Breast epithelium (tissue), 4 donors: Measurements from ENCODE around the gene LUZP1. TPM values are rescaled to one million over a fixed set of nuclear protein-coding genes. Genes with fewer than 3 reads are reported as not detected.
"Not testable (repeated sequence)": the region's sequence is repeated elsewhere in the genome, so short reads cannot be mapped to it uniquely, and the experiment has no call there.

ENCODE experiments used
- DNase-seq, 2 donors: peaks; one replicate each; pipeline ENCODE4 v3.0.0-alpha.2; 2019; ENCODE audit warnings: low spot score in 2 of 2
- H3K27ac ChIP-seq, 2 donors: fragments of 200-600 bp; sonication (generic) in 1 of 2; one replicate each; pipeline ENCODE4 v1.5.1; 2016 to 2019; ENCODE audit warnings: mild to moderate bottlenecking in 1 of 2
- H3K27me3 ChIP-seq, 2 donors: fragments of 200-600 bp; sonication (generic) in 1 of 2; one replicate each; pipeline versions ENCODE4 v1.5.1 to v1.6.0; 2017 to 2019; ENCODE audit warnings: control low read depth in 1 of 2, mild to moderate bottlenecking in 1 of 2
- H3K36me3 ChIP-seq: fragments of 200-600 bp; one replicate; pipeline ENCODE4 v1.5.1; 2019
- H3K4me1 ChIP-seq, 2 donors: fragments of 200-600 bp; sonication (generic); one replicate each; pipeline ENCODE4 v1.5.1; 2016 to 2019; ENCODE audit warnings: control low read depth in 1 of 2
- H3K4me3 ChIP-seq, 3 donors: fragments of 200-600 bp; sonication (generic); 1 replicate in 2 of 3; 2 replicates in 1 of 3; pipeline ENCODE4 v1.5.1; 2016 to 2019; ENCODE audit warnings: mild to moderate bottlenecking in 3 of 3, moderate library complexity in 2 of 3
- H3K9me3 ChIP-seq, 2 donors: fragments of 200-600 bp; sonication (generic) in 1 of 2; one replicate each; pipeline ENCODE4 v1.5.1; 2016 to 2019; ENCODE audit warnings: control low read depth in 1 of 2
- CTCF ChIP-seq, 3 donors: fragments of 450-650 bp; IDR thresholded peaks; one replicate each; pipeline ENCODE4 v1.5.1; 2016 to 2017; ENCODE audit warnings: antibody characterized with exemption in 3 of 3, mild to moderate bottlenecking in 3 of 3, moderate library complexity in 3 of 3
- POLR2A ChIP-seq: fragments of 450-650 bp; IDR thresholded peaks from one replicate; pipeline ENCODE4 v1.6.1; 2016; ENCODE audit warnings: antibody characterized with exemption, mild to moderate bottlenecking, moderate library complexity
- POLR2AphosphoS5 ChIP-seq, 3 donors: sonication (generic); formaldehyde crosslinking; IDR thresholded peaks; one replicate each; pipeline ENCODE4 v1.6.1; 2017; ENCODE audit warnings: antibody characterized with exemption in 3 of 3
- intact Hi-C: fragments of 100-400 bp; cut with DNase I; formaldehyde crosslinking; loops from one replicate; pipeline ENCODE4 v1.15.1; 2023; ENCODE audit warnings: low total_unique reads
- total RNA-seq, 3 donors: library from RNA; depleted of rRNA; stranded (reverse); fragments of >200 nt; gene quantifications; one replicate each; pipeline ENCODE4 v1.1.0, GENCODE V29; 2016

LUZP1 gene
- total RNA-seq, 3 donors from 2014 or later: 21.0 to 26.6 (median 24.6) TPM

GRCh38 chr1:23209770-23210169 lies 41.1 kb upstream of the LUZP1 start:
- Histone ChIP-seq H3K36me3 (no peaks in the 10 kb centered on the region), H3K27ac (no peak overlapping the region), H3K4me1 (no peaks in the 10 kb centered on the region), H3K9me3 (no peaks in the 10 kb centered on the region), H3K27me3 (peaks cover 0 to 13% of the 10 kb centered on the region in 2 donors), H3K4me3 (no peak overlapping the region)
- no peak for DNase-seq
- TF ChIP-seq POLR2A: no peak
- no peak for TF ChIP-seq CTCF (IDR thresholded peaks at IDR 0.05)
- TF ChIP-seq POLR2AphosphoS5 (IDR thresholded peaks at IDR 0.05): no peak
- intact Hi-C loops: no loop called here

GRCh38 chr1:23208527-23208926 lies 39.9 kb upstream of the LUZP1 start:
- intact Hi-C loops: no loop called here
- Histone ChIP-seq H3K4me3 (no peak overlapping the region), H3K4me1 (no peaks in the 10 kb centered on the region), H3K27me3 (peaks cover 0 to 7% of the 10 kb centered on the region in 2 donors), H3K9me3 (no peaks in the 10 kb centered on the region), H3K27ac (no peak overlapping the region), H3K36me3 (no peaks in the 10 kb centered on the region)
- TF ChIP-seq POLR2A (no peak), CTCF (IDR thresholded peaks at IDR 0.05) (no peak), POLR2AphosphoS5 (IDR thresholded peaks at IDR 0.05) (no peak)
- DNase-seq: no peak

- H3K27me3 ChIP-seq, H3K36me3 ChIP-seq, H3K4me3 ChIP-seq, DNase-seq, H3K4me1 ChIP-seq, H3K9me3 ChIP-seq, H3K27ac ChIP-seq, intact Hi-C loops: not testable (repeated sequence)
Measured at GRCh38 chr1:23207733-23208132, 39.1 kb upstream of the LUZP1 start.

- Histone ChIP-seq H3K36me3 (no peaks in the 10 kb centered on the region), H3K9me3 (no peaks in the 10 kb centered on the region), H3K27me3 (no peaks in the 10 kb centered on the region), H3K27ac (no peak overlapping the region), H3K4me1 (no peaks in the 10 kb centered on the region), H3K4me3 (no peak overlapping the region)
- no peak for TF ChIP-seq POLR2AphosphoS5 (IDR thresholded peaks at IDR 0.05)
- no peak for TF ChIP-seq CTCF (IDR thresholded peaks at IDR 0.05)
- no peak for TF ChIP-seq POLR2A
- DNase-seq: no peak
- intact Hi-C loops: no loop called here
Measured at GRCh38 chr1:23202263-23202749, 33.6 kb upstream of the LUZP1 start.

GRCh38 chr1:23200883-23201282 lies 32.2 kb upstream of the LUZP1 start:
- no peak for DNase-seq
- H3K4me1 ChIP-seq: no peaks in the 10 kb centered on the region

More at GRCh38 chr1:23200883-23201282, 32.2 kb upstream of the LUZP1 start:
- Histone ChIP-seq H3K4me3 (no peak overlapping the region), H3K36me3 (no peaks in the 10 kb centered on the region), H3K27ac (no peak overlapping the region), H3K9me3 (no peaks in the 10 kb centered on the region), H3K27me3 (no peaks in the 10 kb centered on the region)
- TF ChIP-seq POLR2A (no peak), POLR2AphosphoS5 (IDR thresholded peaks at IDR 0.05) (no peak), CTCF (IDR thresholded peaks at IDR 0.05) (no peak)
- intact Hi-C loops: no loop called here
